Tibial artery (tissue), 4 donors: ENCODE results near the gene MCM3AP.
A peak's percentile ranks its signal among the peaks of the same experiment; 100 is the strongest.

Source experiments
- DNase-seq, 2 donors: peaks; one replicate each; pipeline ENCODE4 v3.0.0-alpha.2; 2019
- H3K27ac ChIP-seq, 2 donors: fragments of 200-600 bp; sonication (generic) in 1 of 2; 1 replicate in 1 of 2; 2 replicates in 1 of 2; pipeline ENCODE4 v1.5.1; 2018 to 2019; ENCODE audit warnings: mild to moderate bottlenecking in 1 of 2
- H3K27me3 ChIP-seq, 2 donors: fragments of 200-600 bp; sonication (generic) in 1 of 2; one replicate each; pipeline versions ENCODE4 v1.5.1 to v1.6.0; 2016 to 2019
- H3K36me3 ChIP-seq, 3 donors: fragments of 200-600 bp; sonication (generic) in 2 of 3; one replicate each; pipeline ENCODE4 v1.5.1; 2016 to 2019; ENCODE audit warnings: mild to moderate bottlenecking in 2 of 3
- H3K4me1 ChIP-seq, 4 donors: fragments of 200-600 bp; sonication (generic) in 2 of 4; 1 replicate in 3 of 4; 2 replicates in 1 of 4; pipeline ENCODE4 v1.5.1; 2016 to 2019
- H3K4me3 ChIP-seq, 2 donors: fragments of 200-600 bp; sonication (generic) in 1 of 2; 1 replicate in 1 of 2; 2 replicates in 1 of 2; pipeline ENCODE4 v1.5.1; 2018 to 2019; ENCODE audit warnings: mild to moderate bottlenecking in 2 of 2
- H3K9me3 ChIP-seq, 3 donors: fragments of 200-600 bp; sonication (generic) in 1 of 3; one replicate each; pipeline ENCODE4 v1.5.1; 2016 to 2019
- intact Hi-C: fragments of 100-400 bp; cut with DNase I; formaldehyde crosslinking; loops from one replicate; pipeline ENCODE4 v1.15.0; 2023; ENCODE audit warnings: low total_unique reads
- TF ChIP-seq, protein P1 (sequence below), 2 experiments: fragments of 200-600 bp in 1 of 2; fragments of 450-650 bp in 1 of 2; IDR thresholded peaks; one replicate each; pipeline ENCODE4 v1.5.1; 2017 to 2019; ENCODE audit warnings: antibody characterized with exemption in 2 of 2, mild to moderate bottlenecking in 1 of 2, moderate library complexity in 1 of 2

MCM3AP gene

GRCh38 chr21:46285206-46285661 lies at the start of gene MCM3AP:
TSS of gene MCM3AP (minus strand) at chr21:46285611. CDS start at chr21:46285286, 325 bp downstream.
- intact Hi-C loops, result loop anchor here (10.0 kb wide), 1 partner anchor 140 kb away; no protein-coding TSS in a partner anchor
- DNase-seq, result no peak
- TF ChIP-seq, protein P1, sequence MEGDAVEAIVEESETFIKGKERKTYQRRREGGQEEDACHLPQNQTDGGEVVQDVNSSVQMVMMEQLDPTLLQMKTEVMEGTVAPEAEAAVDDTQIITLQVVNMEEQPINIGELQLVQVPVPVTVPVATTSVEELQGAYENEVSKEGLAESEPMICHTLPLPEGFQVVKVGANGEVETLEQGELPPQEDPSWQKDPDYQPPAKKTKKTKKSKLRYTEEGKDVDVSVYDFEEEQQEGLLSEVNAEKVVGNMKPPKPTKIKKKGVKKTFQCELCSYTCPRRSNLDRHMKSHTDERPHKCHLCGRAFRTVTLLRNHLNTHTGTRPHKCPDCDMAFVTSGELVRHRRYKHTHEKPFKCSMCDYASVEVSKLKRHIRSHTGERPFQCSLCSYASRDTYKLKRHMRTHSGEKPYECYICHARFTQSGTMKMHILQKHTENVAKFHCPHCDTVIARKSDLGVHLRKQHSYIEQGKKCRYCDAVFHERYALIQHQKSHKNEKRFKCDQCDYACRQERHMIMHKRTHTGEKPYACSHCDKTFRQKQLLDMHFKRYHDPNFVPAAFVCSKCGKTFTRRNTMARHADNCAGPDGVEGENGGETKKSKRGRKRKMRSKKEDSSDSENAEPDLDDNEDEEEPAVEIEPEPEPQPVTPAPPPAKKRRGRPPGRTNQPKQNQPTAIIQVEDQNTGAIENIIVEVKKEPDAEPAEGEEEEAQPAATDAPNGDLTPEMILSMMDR (IDR thresholded peaks at IDR 0.05), result no peak
- Histone ChIP-seq H3K27me3 (no peaks in the 10 kb centered on the region), H3K27ac (peak within 1 kb of the TSS; percentile 90 to 96), H3K4me3 (peak within 1 kb of the TSS; percentile 77 to 79), H3K36me3 (peaks cover 5 to 35% (median 9%) of the 10 kb centered on the region in 3 donors), H3K9me3 (no peaks in the 10 kb centered on the region), H3K4me1 (peaks cover 0 to 56% (median 40%) of the 10 kb centered on the region in 4 donors)

DNA sequence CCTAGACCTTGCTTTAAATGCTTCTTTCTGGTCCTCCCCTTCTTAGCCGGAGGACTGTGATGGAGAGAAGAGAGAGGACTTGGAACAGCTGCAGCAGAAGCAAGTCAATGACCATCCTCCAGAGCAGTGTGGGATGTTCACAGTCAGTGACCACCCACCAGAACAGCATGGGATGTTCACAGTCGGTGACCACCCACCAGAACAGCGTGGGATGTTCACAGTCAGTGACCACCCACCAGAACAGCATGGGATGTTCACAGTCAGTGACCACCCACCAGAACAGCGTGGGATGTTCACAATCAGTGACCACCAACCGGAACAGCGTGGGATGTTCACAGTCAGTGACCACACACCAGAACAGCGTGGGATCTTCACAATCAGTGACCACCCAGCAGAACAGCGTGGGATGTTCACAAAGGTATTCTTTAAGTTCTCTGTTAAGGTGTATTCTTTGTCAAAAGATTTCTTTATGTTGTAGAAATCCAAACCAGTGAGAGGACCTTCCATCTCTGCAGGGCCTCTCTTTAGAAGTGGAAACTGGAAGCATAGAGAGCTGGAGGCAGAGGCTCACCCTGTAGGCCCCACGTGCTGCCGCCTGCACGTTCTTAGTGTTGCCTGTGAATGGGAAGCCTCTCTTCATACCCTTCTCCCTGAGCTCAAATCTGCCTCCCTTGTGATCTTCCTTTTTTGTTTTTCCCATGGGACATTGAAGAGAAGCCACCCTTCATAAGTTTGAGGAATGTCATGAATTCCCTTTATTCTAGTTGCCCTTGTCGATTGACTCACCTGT lies 49.1 kb upstream of the MCM3AP start:
- Histone ChIP-seq H3K27ac (no peak overlapping the region), H3K9me3 (no peaks in the 10 kb centered on the region), H3K4me3 (no peak overlapping the region), H3K27me3 (no peaks in the 10 kb centered on the region), H3K4me1 (no peaks in the 10 kb centered on the region), H3K36me3 (peaks cover 46 to 75% (median 66%) of the 10 kb centered on the region in 3 donors)
- intact Hi-C loops, result no loop called here
- TF ChIP-seq, protein P1 (IDR thresholded peaks at IDR 0.05), result no peak
- no peak for DNase-seq

DNA sequence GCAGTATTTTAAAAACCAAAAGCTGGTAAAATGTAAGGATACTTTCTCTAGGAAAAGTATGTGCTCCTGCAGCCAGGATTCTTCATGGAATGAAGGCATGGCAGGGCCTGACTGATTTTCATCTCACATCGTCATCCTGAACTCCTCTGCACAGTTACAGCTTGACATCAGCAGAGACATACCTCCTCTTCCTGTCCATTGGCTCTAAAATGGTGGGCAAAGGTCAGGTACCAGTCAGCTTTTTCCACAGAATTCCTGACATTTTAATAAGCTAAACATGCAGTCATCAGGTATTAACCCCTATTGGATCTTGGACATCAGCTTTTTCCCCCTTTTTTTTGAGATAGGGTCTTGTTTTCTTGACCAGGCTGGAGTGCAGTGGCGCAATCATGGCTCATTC lies 44.4 kb upstream of the MCM3AP start:
- Histone ChIP-seq H3K27ac (no peak overlapping the region), H3K27me3 (no peaks in the 10 kb centered on the region), H3K4me3 (no peak overlapping the region), H3K9me3 (no peaks in the 10 kb centered on the region), H3K36me3 (peaks cover 27 to 56% (median 29%) of the 10 kb centered on the region in 3 donors), H3K4me1 (peaks cover 0 to 11% (median 7%) of the 10 kb centered on the region in 4 donors)
- TF ChIP-seq, protein P1 (IDR thresholded peaks at IDR 0.05), result no peak
- DNase-seq, result no peak
- intact Hi-C loops, result loop anchor here (10.0 kb wide), 1 partner anchor 105 kb away; the partner anchor contains the start of gene LSS

DNA sequence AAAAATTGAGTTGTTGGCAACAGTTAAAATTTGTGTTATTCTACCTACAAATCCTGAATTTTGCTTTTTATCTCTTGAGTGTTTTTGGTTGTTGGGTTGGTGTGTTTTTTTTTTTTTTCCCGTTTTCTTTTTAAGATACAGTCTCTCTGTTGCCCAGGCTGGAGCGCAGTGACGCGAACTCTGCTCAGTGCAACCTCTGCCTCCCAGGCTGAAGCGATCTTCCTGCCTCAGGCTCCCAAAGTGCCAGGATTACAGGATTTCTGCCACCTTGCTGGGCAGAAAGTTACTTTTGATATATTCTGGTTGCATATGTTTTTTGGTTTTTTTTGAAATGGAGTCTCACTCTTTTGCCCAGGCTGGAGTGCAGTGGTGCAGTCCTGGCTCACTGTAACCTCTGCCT lies 42.7 kb upstream of the MCM3AP start:
- no peak for DNase-seq
- no peaks in the 10 kb centered on the region for H3K27me3 ChIP-seq
- H3K36me3 ChIP-seq, result peaks cover 19 to 47% (median 20%) of the 10 kb centered on the region in 3 donors
- H3K27ac ChIP-seq, result no peak overlapping the region
- no peaks in the 10 kb centered on the region for H3K9me3 ChIP-seq
- intact Hi-C loops, result loop anchor here (10.0 kb wide), 1 partner anchor 103 kb away; the partner anchor contains the start of gene LSS
- peaks cover 0 to 12% (median 8%) of the 10 kb centered on the region in 4 donors for H3K4me1 ChIP-seq
- TF ChIP-seq, protein P1 (IDR thresholded peaks at IDR 0.05), result no peak
- H3K4me3 ChIP-seq, result no peak overlapping the region

GRCh38 chr21:46327711-46328110 lies 42.3 kb upstream of the MCM3AP start:
- Histone ChIP-seq H3K9me3 (no peaks in the 10 kb centered on the region), H3K27me3 (no peaks in the 10 kb centered on the region), H3K4me3 (no peak overlapping the region), H3K36me3 (peaks cover 19 to 47% (median 20%) of the 10 kb centered on the region in 3 donors), H3K27ac (no peak overlapping the region), H3K4me1 (peaks cover 0 to 17% (median 12%) of the 10 kb centered on the region in 4 donors)
- TF ChIP-seq, protein P1 (IDR thresholded peaks at IDR 0.05), result no peak
- DNase-seq, result no peak
- intact Hi-C loops, result loop anchor here (10.0 kb wide), 1 partner anchor 103 kb away; the partner anchor contains the start of gene LSS
